HG03558 (cell line): ENCODE results near the gene PDE6B.
"Not testable (repeated sequence)": the region's sequence is repeated elsewhere in the genome, so short reads cannot be mapped to it uniquely, and the experiment has no call there.

Source experiments
- ATAC-seq: cut with Tn5 transposase; IDR thresholded peaks from one replicate; pipeline ENCODE4 v1.9.1; 2021; ENCODE audit warnings: moderate number of reproducible peaks; ENCODE audit not compliant: unreplicated experiment; ENCODE audit errors: extremely low read depth

The PDE6B gene

DNA sequence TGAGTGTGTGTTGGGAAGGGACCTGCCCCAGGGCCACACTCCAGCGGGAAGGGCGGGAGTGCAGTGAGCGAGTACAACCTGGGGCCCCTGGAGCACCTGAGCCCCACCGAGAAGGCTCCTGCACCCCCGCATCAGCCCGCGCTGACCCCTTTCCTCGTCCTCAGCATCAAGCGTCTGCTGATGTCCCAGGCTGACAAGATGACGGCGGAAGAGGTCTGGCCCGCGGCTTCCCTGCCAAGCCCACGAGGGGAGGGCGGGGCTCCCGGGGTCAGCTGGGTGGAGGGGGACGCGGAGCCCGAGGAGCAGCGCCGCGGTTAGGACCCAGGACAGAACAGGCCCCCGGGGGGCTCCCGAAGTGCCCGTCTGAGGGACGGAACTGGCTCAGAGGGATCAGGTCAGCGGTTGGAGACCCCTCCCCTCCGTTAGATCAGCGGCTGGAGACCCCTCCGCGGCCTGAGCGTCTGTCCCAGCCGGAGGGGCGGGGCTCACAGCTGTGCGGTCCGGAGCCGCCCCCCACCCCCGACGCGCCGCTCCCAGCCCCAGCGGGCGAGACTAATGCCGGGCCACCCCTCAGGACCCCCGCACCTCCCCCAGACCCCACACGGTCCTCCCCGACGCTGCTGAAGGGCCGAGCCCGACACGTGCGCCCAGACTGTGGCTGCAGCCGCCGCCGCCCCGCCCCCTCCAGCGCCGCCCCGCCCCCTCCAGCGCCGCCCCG, 55.7 kb downstream of the PDE6B start:
- no peak for ATAC-seq

DNA sequence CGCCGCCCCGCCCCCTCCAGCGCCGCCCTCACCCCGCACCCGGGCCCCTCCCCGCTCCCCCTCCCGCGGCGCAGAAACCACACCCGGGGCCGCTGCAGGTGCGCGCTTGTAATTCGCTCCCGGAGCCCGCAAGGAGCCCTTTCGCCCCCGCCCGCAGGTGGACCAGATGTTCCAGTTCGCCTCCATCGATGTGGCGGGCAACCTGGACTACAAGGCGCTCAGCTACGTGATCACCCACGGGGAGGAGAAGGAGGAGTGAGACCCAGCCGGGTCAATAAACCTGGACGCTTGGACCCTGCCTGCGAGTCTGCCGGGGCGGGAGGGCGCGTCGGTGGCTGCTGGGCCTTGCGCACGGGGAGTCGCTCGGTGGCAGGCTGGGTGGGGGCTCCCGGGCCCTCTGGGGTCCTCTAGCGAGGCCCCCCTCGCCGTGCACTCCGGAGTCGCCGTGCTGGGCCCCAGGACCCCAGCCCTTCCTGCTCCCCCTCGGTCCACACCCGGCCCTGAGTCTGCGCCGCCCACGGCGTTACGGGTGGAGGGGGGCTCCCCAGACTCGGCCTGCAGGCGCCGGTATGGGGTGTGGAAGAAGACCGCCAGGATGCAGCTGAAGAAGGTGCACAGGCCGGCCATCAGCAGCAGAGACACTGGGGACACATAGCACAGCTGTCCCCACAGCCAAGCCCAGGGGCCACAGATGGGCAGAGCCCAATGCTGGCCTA, 56.5 kb downstream of the PDE6B start:
- no peak for ATAC-seq

DNA sequence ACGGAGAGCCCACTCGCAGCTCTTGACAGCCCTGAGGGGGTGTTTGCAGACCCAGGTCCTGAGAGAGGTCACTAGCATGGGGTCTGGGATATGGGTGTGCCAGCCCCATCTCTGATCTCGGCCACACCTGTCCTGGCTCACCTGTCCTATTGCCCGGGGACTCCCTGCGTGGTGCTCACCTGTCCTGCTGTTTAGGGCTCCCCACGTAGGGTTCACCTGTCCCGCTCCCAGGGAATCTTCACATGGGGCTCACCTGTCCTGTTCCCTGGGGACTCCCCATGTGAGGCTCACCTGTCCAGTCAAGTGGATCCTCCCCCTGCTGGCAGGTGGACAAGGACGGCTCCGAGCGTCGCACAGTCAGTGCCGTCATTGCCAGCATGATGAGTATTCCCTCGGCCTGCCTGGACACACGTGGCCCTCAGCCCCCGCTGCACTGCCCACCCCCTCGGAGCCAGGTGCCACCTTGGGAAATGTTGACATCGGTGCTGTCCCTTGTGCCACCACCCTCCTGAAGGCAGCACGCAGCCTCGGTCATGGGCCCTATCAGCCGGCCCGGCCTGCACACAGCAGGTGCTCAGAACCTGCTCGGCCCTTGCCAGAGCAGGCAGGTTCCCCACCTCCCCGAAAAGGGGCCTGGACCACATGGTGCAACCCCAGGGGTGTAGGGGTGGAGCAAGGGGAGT, 57.3 kb downstream of the PDE6B start:
- ATAC-seq, result no peak

DNA sequence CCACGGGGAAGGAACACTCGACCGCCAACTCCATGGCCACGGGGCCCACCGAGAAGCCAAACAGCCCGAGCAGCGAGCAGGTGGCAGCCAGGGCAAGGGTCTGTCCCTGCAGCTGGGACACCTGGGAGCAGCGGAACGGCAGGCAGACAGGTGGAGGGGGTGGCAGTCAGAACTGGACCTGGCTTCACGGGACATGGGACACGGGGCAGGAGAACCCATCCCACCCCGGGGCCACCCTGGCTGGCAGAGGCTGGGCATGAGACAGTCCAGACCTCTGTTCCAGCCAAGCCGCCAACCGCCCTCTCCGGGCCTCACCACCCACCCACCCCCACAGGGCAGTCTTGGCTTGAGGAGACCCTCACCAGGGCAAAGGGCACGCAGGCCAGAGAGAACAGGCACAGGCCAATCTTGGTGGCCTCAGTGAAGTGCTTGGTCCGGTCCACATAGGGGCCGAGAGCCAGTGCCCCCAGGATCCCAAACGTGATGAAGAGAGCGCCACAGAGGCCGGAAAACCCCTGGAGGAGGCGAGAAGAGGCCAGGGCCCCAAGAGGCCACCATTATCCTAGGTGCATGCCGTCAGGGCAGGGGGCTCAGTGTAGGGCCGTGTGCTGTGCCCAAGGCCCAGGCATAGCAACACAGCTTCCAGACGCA, 58.0 kb downstream of the PDE6B start:
- ATAC-seq, result no peak

DNA sequence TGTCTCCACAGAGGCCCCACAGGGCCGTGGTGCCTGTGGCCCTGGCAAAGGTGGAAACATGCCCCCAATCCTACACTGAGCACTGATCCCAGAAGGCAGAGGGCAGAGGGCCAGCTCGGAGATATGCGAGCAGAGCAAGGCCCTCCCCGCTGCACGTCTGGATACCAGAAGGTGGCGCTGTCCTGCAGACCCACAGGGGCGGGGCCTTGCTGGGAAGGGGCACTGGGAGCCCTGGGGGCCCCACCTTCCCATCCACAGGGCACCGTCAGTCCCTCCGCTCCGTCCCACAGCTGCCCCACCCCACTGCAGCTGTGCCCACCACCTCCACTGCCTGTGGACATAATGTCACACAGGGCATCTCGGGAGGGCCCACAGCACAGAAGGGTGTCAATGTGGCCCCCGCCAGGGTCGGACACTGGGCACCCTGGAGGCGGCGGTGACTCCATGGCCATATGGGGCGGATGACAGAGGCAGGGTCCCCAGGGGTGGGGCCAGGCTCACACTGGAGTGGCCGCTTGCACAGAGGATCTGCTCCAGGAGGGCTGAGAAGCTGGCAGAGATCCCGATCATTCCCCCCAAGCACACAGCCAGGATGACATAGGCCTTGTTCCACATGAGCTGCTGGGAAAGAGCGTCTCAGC, 58.7 kb downstream of the PDE6B start:
- ATAC-seq, result no peak

DNA sequence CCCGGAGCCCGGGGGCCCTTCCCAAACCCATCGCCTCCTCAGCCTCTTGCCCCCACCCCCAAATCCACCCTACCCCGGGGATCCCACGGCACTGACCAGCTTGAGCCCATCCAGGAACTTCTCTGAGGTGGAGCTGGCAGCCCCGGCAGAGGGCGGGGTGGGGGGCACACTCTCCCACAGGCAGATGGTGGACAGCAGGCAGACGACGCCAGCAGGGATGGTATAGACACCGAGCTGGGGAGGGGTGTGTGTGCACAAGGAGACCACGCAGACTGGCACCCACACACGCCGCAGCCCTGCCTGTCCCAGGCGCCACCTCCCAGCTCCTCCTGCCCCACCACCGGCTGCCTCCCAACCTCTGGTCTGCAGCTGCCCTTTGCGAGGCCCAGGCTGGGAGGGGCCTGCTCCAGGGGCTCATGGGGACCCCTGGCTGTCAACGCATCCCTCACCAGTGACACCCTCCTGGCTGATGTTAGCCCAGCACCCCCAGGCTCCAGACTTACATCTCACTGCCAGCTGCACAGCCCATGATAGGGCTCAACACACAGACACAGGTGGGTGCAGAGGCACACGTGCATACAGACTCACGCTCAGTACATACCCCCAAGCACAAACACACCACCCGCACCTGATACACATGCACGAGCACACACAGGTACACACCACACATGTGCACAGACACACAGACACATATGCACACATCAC, 59.4 kb downstream of the PDE6B start:
- no peak for ATAC-seq

DNA sequence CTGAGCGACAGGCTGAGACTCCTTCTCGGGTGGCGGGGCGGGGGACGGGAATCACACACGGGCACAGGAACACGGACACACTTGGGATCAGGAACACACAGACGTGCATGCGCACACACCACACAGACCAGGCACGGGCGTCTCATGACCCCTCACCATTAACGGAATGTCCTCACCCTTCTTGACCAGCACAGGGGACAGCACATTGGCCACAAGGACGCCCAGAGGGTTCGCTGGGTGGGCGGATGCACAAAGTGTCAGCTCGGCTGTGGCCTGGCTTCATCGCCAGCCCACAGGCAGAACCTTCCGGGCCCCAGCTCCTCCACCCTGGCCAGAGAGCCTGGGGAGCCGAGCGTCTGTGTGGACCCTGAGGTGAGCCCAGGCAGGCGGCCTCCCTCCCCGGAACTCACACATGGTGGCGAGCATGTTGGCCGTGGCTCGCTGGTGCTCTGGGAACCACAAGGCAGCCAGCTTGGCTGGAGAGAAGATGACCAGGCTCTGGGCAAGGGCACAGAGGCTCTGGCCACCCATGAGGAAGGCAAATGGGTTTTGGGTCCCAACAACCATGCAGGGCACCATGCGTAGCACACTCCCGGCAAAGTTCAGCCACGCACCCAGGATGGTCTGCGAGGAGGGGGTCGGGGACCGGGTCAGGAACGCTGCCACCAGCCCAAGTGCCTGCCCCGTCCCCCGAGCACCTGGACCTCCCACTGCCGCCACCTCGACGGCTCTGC, 60.5 kb downstream of the PDE6B start:
- ATAC-seq, result no peak

DNA sequence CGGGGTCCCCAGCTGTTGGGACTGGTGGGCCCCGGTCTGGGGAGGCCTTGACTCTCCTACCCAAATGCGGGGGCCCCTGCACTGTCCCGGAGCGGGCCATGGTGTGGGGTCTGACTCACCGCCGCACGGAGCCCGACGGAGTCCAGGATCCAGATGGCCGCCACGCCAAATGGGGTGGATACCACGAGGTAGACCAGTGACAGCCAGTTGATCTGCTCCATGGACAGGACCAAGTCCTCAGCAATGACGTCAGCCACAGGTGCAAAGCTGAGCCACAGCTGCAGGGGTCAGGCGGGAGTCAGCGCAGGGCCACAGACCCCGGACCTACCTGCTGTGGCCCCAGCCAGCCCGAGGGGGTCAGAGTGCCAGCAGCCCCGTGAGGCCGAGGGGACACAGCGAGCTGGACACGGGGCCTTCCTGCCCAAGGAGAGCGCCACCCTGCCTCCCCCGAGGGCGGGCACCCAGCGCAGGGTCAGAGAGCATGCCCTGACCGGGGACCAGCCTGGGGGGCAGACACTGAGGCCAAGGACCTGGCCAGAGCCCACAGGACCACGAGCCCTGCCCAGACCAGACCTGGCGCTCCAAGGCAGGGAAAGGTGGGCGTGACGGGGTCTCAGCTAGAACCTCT, 61.2 kb downstream of the PDE6B start:
- no peak for ATAC-seq

DNA sequence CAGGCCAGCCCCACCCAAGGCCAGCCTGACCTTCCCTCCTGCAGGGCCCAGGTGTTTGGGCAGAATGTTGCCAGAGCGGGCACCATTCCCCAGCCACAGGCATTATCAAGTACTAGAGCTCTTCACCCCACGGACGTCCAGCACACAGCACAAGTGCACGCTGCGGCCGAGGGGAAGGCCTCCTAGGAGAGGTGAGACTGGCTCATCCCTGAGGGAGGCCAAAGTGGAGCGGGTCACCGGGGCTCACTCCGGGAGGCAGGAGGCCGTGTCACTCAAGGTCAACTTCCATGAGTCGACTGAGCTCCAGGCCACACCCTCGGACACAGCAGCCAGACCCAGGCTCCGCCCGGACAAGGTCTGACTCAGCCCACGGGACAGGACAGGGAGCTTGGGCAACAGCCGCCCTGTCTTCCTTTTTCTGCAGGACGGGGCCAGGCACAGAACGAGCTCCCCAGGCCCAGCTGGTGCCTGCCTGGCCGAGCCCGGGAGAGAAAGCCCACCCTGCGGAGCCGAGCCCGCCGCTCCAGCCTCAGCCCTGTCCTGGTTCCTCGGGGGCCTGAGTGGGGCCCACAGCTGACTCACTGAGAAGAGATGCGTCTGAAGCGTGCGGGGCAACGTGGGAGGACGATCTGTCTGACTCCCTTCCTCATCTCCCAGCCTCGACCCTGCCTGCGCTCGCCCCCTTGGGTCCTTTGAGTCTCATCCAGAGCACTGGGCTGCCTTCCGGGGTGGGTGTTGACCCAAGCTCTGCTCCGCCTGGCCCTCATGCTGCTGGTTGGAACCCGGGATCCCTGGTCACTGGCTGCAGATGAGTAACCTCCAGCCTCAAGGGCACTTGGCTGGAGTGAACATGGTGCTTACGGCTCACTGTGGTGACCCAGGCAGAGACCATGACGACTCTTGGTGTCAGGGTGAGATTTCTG, 61.9 kb downstream of the PDE6B start:
- ATAC-seq, result no peak

DNA sequence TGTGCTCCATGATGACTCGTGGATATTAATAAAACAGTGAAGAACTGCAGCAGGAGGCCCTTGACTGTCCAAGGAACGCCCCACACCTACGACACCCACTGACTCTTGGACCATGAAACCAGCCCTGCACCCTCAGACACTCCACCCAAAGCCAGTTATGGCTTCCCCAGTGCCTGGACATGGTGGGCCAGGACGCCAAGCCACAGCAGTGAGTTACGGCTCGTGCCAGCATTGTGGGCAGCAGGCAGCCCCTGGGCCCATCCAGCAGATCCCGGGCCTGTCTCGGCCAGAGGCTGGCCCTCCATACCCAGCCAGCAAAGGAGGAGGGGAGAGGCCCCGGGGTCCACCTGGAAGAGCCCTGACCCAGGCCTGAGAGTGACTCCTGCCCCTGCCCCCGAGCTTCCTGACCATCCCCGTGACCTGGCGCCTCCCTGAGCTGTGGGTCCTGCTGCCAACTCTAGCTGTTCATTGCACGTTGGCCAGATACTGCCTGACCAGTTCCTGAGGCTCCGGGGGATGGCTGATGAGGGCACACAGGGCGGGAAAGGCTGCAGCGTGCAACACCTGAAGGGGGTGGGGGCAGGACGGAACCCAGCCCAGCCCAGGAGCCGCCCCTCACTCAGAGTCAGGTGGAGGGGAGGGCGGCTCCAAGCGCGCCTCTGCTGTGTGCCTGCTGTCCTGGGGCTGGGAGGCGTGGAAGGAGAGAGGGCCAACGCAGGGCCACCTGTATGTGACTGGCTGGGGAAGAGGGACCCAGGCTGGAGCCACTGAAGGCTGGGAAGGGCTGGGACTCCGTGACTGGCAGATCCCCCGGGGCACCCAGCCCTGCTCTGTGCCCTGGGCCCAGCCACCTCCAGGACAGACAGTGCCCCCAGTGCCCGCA, 62.8 kb downstream of the PDE6B start:
- ATAC-seq, result no peak

DNA sequence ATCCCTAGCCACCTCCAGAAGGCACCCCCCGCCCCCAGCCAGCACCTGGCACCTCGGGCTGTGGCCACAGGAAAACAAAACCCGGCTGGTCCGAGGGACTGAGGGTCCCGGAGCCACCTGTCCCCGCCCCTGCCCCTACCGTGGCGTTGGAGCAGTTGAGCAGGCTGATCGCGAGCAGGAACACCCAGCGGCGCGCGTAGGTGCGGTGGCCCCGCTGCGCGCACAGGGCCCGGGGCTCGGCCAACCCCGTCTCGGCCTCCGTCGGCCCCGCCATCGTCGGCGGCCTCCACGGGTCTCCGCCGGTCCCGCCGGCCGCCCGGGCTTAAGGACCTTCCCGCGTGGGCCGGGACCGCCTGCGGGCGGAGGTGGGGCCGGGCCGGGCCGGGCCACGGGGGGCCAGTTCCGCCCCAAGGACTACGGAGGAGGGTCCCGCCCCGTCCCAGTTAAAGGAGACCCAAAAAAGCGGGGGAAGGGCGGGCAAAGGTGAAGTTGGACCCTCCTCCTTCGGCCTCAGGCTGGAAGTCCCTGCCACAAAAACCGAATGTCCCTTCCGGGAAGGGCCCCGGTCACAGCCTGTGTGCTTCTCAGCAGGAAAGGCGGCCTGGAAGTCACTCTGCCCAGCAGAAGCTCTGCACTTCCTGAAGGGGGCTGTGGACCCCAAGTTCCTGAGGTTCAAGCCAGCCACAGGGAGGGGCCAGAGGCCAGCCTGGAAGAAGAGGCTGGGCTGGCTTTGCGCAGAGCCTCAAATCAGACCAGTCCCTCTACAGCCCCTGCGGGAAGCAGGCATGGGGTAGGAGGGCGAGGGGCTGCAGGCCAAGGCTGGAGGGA, 63.7 kb downstream of the PDE6B start, which contains the start of gene SLC49A3:
TSS of gene SLC49A3 (minus strand) at position 298 of the 828 bp plus-strand sequence. CDS start at position 274, 24 bp downstream.
- ATAC-seq, result no peak

DNA sequence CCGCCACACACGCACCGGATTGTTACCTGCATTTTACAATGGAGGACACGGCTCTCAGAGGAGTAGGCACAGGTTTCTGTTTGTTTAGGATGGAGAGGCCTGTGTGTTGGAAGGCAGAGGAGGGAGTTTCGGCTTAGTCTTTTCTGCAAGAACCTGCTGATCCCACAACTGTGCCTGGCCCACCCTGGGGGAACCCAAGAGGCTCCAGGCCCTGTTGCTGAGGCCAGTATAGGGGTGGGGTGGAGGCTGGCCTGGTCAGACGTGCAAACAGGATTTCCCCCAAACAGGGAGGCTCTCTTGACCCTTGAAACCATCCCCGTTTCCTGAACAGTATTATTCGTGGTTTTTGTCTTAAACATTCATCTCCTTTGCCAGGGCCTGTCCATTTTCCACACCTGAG, 64.3 kb downstream of the PDE6B start:
- ATAC-seq, result no peak

DNA sequence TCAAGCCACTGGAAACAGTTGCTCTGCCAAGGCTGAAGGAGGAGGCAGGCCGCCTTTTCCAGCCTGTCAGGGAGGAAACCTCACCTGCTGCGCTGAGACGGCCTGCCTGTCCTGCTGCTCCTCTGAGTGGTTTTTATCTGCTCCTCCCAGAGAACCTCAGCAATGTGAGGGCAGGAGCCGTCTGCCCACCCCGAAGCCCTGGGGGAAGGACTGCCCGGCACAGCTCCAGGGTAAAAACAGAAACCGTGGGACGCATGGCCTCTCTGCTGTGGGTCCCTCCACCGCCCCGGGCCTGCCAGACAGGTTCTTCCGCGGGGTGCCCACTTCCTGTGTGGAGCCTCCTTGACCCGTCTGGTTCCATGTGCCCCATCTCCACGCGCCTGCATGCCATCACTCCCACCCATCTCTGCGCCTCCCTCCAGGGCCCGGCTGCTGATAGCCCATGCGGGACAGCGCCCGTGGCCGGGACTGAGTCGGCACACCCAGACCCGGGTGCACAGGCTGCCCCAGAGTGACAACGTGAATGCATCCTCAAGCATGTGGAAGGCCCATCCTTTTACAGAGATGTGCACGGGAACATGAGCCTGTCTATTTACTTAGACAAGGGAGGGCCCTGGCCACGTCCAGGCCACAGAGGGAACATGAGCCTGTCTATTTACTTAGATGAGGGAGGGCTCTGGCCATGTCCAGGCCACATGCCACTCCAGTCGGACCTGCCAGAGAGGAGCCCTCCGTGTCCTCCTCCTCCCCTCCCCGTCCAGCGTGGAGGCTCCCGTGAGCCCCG, 67.6 kb downstream of the PDE6B start:
- ATAC-seq, result no peak

DNA sequence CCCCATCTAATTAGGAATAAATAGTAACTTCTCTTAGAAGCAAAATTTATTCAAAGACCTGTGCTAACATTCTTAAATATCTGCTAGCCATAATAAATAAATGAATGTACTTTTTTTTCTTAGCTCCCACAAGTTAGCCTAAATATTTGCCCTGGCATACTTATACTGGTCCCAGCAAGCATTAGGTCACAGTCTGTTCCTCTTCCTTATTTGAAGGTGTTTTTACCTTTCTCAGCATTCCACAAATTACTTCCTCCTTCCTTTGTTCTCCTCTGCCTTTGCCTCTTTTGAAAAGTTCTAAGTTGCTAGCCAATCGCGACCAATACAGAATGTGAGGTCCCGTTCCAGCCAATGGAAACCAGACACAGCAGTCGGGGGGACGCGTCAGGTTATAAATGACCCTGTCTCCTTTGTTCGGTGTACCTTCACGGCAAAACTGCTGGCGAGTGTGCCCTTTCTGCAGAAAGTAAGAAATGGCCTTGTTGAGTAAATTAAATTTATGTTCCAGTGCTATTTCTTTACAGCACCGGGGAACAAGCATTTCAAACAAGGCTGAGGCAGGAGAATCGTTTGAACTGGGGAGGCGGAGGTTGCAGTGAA, 69.1 kb downstream of the PDE6B start:
- ATAC-seq, result not testable (repeated sequence)
